ENCODE data around the gene C1QA.

The C1QA gene

GRCh38 chr1:22636353-22636752, at the start of gene C1QA:
TSS of gene C1QA (plus strand) at chr1:22636628. CDS start at chr1:22637617, 989 bp downstream.
- DNase-seq (ENCODE audit: low read depth), result no peak

- DNase-seq (ENCODE audit: low read depth), result no peak
These were observed 49.2 kb upstream of the C1QA start for GRCh38 chr1:22587247-22587646.

GRCh38 chr1:22588899-22589422, 47.5 kb upstream of the C1QA start:
- DNase-seq (ENCODE audit: low read depth), result no peak

GRCh38 chr1:22591576-22591975, 44.9 kb upstream of the C1QA start:
- DNase-seq (ENCODE audit: low read depth), result no peak

- no peak for DNase-seq (ENCODE audit: low read depth)
These were observed 44.4 kb upstream of the C1QA start for GRCh38 chr1:22592051-22592450.

- no peak for DNase-seq (ENCODE audit: low read depth)
These were observed 43.3 kb upstream of the C1QA start for GRCh38 chr1:22592919-22593790.

- no peak for DNase-seq (ENCODE audit: low read depth)
These were observed 42.0 kb upstream of the C1QA start for GRCh38 chr1:22594396-22594795.

- no peak for DNase-seq (ENCODE audit: low read depth)
These were observed 41.3 kb upstream of the C1QA start for GRCh38 chr1:22595108-22595507.

GRCh38 chr1:22597301-22597965, 39.0 kb upstream of the C1QA start:
- DNase-seq (ENCODE audit: low read depth), result no peak

GRCh38 chr1:22597996-22598395, 38.4 kb upstream of the C1QA start:
- no peak for DNase-seq (ENCODE audit: low read depth)

GRCh38 chr1:22598736-22599135, 37.7 kb upstream of the C1QA start:
- no peak for DNase-seq (ENCODE audit: low read depth)

- DNase-seq (ENCODE audit: low read depth), result no peak
These were observed 36.2 kb upstream of the C1QA start for GRCh38 chr1:22600071-22600816.

GRCh38 chr1:22600817-22601605, 35.4 kb upstream of the C1QA start:
- DNase-seq (ENCODE audit: low read depth), result no peak

GRCh38 chr1:22601610-22602009, 34.8 kb upstream of the C1QA start:
- DNase-seq (ENCODE audit: low read depth), result no peak

- DNase-seq (ENCODE audit: low read depth), result no peak
These were observed 34.2 kb upstream of the C1QA start for GRCh38 chr1:22602060-22602740.

GRCh38 chr1:22606161-22606560, 30.3 kb upstream of the C1QA start:
- no peak for DNase-seq (ENCODE audit: low read depth)

- DNase-seq (ENCODE audit: low read depth), result no peak
These were observed 29.3 kb upstream of the C1QA start for GRCh38 chr1:22607154-22607553.

- no peak for DNase-seq (ENCODE audit: low read depth)
These were observed 28.1 kb upstream of the C1QA start for GRCh38 chr1:22608361-22608760.

GRCh38 chr1:22609291-22609690, 27.1 kb upstream of the C1QA start:
- DNase-seq (ENCODE audit: low read depth), result no peak

- DNase-seq (ENCODE audit: low read depth), result no peak
These were observed 24.9 kb upstream of the C1QA start for GRCh38 chr1:22611530-22611947.
